SK-N-SH treated with all-trans-retinoic acid at 6 μM for 48 hours (cell line): ENCODE measurements around the gene SMTN.

ENCODE experiments used
- ATAC-seq: fragments of 200-7000 bp; cut with Tn5 transposase; 3 replicates; pipeline ENCODE4 v1.9.1; 2020; ENCODE audit warnings: mild to moderate bottlenecking, moderate library complexity
- ARNTL ChIP-seq: fragments of 450-650 bp; formaldehyde crosslinking; IDR thresholded peaks from 2 replicates; pipeline ENCODE4 v1.5.0; 2020; ENCODE audit warnings: low read depth, mild to moderate bottlenecking, moderate library complexity, borderline replicate concordance
- ESRRG ChIP-seq: fragments of 250-450 bp; sonication (Bioruptor Pico); IDR thresholded peaks from 2 replicates; pipeline ENCODE4 v1.6.1; 2021; ENCODE audit warnings: mild to moderate bottlenecking
- GLIS3 ChIP-seq: fragments of 250-450 bp; sonication (Bioruptor Pico); IDR thresholded peaks from 2 replicates; pipeline ENCODE4 v1.5.0; 2020; ENCODE audit warnings: mild to moderate bottlenecking, moderate library complexity
- ISL1 ChIP-seq: fragments of 250-450 bp; sonication (Bioruptor Pico); IDR thresholded peaks from 2 replicates; pipeline ENCODE4 v2.1.2; 2022; ENCODE audit warnings: mild to moderate bottlenecking, moderate library complexity
- PPARA ChIP-seq: fragments of 250-450 bp; sonication (Bioruptor Pico); IDR thresholded peaks from 2 replicates; pipeline ENCODE4 v1.5.0; 2020; ENCODE audit warnings: mild to moderate bottlenecking, borderline replicate concordance
- SNAI2 ChIP-seq: fragments of 250-450 bp; sonication (Bioruptor Pico); IDR thresholded peaks from 2 replicates; pipeline ENCODE4 v1.5.0; 2020; ENCODE audit warnings: mild to moderate bottlenecking, moderate library complexity
- TCF4 ChIP-seq: fragments of 250-450 bp; sonication (Bioruptor Pico); IDR thresholded peaks from 2 replicates; pipeline ENCODE4 v1.8.0; 2021; ENCODE audit warnings: mild to moderate bottlenecking, moderate library complexity, borderline replicate concordance
- TOX ChIP-seq: fragments of 250-450 bp; sonication (Bioruptor Pico); IDR thresholded peaks from 2 replicates; pipeline ENCODE4 v1.8.0; 2021; ENCODE audit warnings: mild to moderate bottlenecking, moderate library complexity, borderline replicate concordance
- ZFP3 ChIP-seq: fragments of 250-450 bp; sonication (Bioruptor Pico); IDR thresholded peaks from 2 replicates; pipeline ENCODE4 v1.5.0; 2020; ENCODE audit warnings: mild to moderate bottlenecking, moderate library complexity
- ZNF565 ChIP-seq: fragments of 450-650 bp; formaldehyde crosslinking; conservative IDR thresholded peaks from 2 replicates; pipeline ENCODE4 v1.5.0; 2020; ENCODE audit warnings: low read depth, mild to moderate bottlenecking, moderate library complexity
- ZNF70 ChIP-seq: fragments of 450-650 bp; formaldehyde crosslinking; IDR thresholded peaks from 2 replicates; pipeline ENCODE4 v1.5.0; 2020; ENCODE audit warnings: mild to moderate bottlenecking, moderate library complexity
- ZNF8 ChIP-seq: fragments of 450-650 bp; formaldehyde crosslinking; IDR thresholded peaks from 2 replicates; pipeline ENCODE4 v1.5.0; 2020; ENCODE audit warnings: mild to moderate bottlenecking, moderate library complexity
- TF ChIP-seq, protein P1 (sequence below): fragments of 250-450 bp; sonication (Bioruptor Pico); IDR thresholded peaks from 2 replicates; pipeline ENCODE4 v1.5.1; 2021; ENCODE audit warnings: mild to moderate bottlenecking, moderate library complexity
- TF ChIP-seq, protein P2 (sequence below): fragments of 250-450 bp; sonication (Bioruptor Pico); IDR thresholded peaks from 2 replicates; pipeline ENCODE4 v1.8.0; 2020; ENCODE audit warnings: mild to moderate bottlenecking, moderate library complexity, borderline replicate concordance

SMTN gene

DNA sequence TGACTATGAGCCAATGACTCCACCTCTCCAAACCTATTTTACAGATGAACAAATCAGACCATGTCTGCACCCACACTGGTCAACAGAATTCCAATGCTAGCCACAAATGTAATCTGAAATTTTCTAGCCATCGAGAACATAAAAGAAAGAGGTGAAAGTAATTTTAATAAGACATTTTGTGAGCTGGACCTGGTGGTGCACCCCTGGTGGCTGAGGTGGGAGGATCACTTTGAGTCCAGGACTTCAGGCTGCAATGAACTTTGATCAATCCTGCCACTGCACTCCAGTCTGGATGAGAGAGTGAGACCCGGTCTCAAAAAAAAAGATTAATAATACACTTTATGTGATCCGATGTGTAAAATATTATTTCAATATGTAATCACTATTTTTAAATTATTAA lies 69.5 kb downstream of the SMTN start:
- TF ChIP-seq TOX (CRISPR knock-in tag) (no peak), ZNF70 (CRISPR knock-in tag) (no peak), ISL1 (CRISPR knock-in tag) (no peak), ZFP3 (CRISPR knock-in tag) (no peak), GLIS3 (CRISPR knock-in tag) (no peak), PPARA (CRISPR knock-in tag) (no peak)
- TF ChIP-seq, protein P1, sequence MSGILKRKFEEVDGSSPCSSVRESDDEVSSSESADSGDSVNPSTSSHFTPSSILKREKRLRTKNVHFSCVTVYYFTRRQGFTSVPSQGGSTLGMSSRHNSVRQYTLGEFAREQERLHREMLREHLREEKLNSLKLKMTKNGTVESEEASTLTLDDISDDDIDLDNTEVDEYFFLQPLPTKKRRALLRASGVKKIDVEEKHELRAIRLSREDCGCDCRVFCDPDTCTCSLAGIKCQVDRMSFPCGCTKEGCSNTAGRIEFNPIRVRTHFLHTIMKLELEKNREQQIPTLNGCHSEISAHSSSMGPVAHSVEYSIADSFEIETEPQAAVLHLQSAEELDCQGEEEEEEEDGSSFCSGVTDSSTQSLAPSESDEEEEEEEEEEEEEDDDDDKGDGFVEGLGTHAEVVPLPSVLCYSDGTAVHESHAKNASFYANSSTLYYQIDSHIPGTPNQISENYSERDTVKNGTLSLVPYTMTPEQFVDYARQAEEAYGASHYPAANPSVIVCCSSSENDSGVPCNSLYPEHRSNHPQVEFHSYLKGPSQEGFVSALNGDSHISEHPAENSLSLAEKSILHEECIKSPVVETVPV (CRISPR knock-in tag), result no peak
- ATAC-seq, result peak; percentile 44; the same call in 1 of the 3 replicates

DNA sequence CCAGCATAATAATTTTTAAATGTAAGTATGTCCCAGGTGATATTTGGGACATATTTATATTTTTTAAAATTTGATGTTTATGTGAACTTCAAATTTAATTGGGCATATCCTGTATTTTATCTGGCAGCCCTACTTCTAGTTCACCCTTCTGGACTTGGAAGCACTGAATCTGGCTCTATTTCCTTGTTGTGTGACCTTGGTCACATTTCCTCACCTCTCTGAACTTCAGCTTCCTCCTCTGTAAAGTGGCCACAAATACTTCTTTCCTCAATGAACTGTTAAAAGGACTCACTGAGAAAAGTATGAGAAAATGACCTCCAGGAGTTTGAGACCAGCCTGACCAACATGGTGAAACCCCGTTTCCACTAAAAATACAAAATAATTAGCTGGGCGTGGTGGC lies 70.8 kb downstream of the SMTN start:
- ATAC-seq, result no peak
- TF ChIP-seq, protein P1 (CRISPR knock-in tag), result no peak
- TF ChIP-seq TCF4 (CRISPR knock-in tag) (no peak), ZNF70 (CRISPR knock-in tag) (no peak), SNAI2 (CRISPR knock-in tag) (no peak), ESRRG (CRISPR knock-in tag) (no peak), ZNF8 (CRISPR knock-in tag) (no peak), ARNTL (CRISPR knock-in tag) (no peak), ZNF565 (CRISPR knock-in tag) (no peak)
- TF ChIP-seq, protein P2, sequence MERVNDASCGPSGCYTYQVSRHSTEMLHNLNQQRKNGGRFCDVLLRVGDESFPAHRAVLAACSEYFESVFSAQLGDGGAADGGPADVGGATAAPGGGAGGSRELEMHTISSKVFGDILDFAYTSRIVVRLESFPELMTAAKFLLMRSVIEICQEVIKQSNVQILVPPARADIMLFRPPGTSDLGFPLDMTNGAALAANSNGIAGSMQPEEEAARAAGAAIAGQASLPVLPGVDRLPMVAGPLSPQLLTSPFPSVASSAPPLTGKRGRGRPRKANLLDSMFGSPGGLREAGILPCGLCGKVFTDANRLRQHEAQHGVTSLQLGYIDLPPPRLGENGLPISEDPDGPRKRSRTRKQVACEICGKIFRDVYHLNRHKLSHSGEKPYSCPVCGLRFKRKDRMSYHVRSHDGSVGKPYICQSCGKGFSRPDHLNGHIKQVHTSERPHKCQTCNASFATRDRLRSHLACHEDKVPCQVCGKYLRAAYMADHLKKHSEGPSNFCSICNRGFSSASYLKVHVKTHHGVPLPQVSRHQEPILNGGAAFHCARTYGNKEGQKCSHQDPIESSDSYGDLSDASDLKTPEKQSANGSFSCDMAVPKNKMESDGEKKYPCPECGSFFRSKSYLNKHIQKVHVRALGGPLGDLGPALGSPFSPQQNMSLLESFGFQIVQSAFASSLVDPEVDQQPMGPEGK, result no peak

DNA sequence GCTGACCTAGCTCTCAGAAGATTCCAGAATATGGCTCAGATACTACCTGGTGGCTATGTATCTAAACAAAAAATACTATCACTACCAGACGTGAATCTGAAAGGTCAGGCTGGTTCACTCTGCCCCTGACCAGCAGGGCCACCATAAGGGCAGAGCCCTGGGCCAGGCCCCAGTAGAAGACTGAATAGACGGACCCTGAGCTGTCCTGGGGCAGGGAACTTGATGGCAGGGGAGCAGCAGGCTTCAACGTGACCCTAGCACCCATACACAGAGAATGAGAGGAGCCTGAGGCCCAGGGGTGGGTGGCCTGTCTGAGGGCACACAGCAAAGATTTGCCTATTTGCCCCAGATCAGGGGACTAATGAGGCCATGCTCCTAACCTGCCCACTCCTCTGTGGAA lies 72.2 kb downstream of the SMTN start:
- TF ChIP-seq, protein P1 (CRISPR knock-in tag), result no peak
- no peak for TF ChIP-seq SNAI2 (CRISPR knock-in tag)
- no peak for ATAC-seq
